MCF 10A (cell line): Measurements from ENCODE around the gene AR. TPM values are rescaled to one million over a fixed set of nuclear protein-coding genes. Genes with fewer than 3 reads are reported as not detected.

Experiments used
- BruUV-seq: library from RNA; stranded (reverse); fragments of 400-500 nt; replicated peaks from 2 replicates; lab custom pipeline; 2021; lab: Mats Ljungman, UMichigan
- CTCF ChIA-PET: fragments of 300-600 bp; sonication (Branson Sonifier 250); formaldehyde crosslinking; extraction: SDS; loops from one replicate; lab custom pipeline; 2021; ENCODE audit warnings: antibody characterized with exemption, inconsistent platforms; lab: Yijun Ruan, JAX
- POLR2A ChIA-PET: fragments of 300-600, 350-650 bp; sonication (Branson Sonifier 250); formaldehyde crosslinking; extraction: SDS; loops from one replicate; lab custom pipeline; 2020; ENCODE audit warnings: antibody characterized with exemption, inconsistent platforms; lab: Yijun Ruan, JAX
- DNase-seq: peaks from one replicate; pipeline ENCODE4 v3.0.0-alpha.2; 2018; ENCODE audit not compliant: unreplicated experiment
- H3K27ac Mint-ChIP-seq: one replicate; pipeline ENCODE4 v1.8.0; 2022; ENCODE audit warnings: mild to moderate bottlenecking, low read depth, mixed read lengths; ENCODE audit not compliant: unreplicated experiment
- H3K27me3 Mint-ChIP-seq: one replicate; pipeline ENCODE4 v1.8.0; 2022; ENCODE audit warnings: mixed read lengths; ENCODE audit not compliant: insufficient read depth, unreplicated experiment
- H3K36me3 Mint-ChIP-seq: one replicate; pipeline ENCODE4 v1.8.0; 2022; ENCODE audit warnings: mild to moderate bottlenecking, moderate library complexity, mixed read lengths; ENCODE audit not compliant: insufficient read depth, unreplicated experiment
- H3K4me1 Mint-ChIP-seq: one replicate; pipeline ENCODE4 v1.8.0; 2022; ENCODE audit warnings: mixed read lengths; ENCODE audit not compliant: insufficient read depth, unreplicated experiment
- H3K4me3 Mint-ChIP-seq: one replicate; pipeline ENCODE4 v1.8.0; 2022; ENCODE audit warnings: mild to moderate bottlenecking, moderate library complexity, mixed read lengths; ENCODE audit not compliant: unreplicated experiment
- H3K9me3 Mint-ChIP-seq: one replicate; pipeline ENCODE4 v1.8.0; 2022; ENCODE audit warnings: mixed read lengths; ENCODE audit not compliant: unreplicated experiment
- intact Hi-C: fragments of 100-400 bp; cut with micrococcal nuclease; formaldehyde crosslinking; loops from 2 replicates; pipeline ENCODE4 v1.14.1; 2022
- total RNA-seq: library from RNA; stranded (reverse); gene quantifications from 2 replicates; pipeline ENCODE4 v1.2.3, GENCODE V29; 2022
- TF ChIP-seq, protein P1 (sequence below): fragments of 200-600 bp; IDR thresholded peaks from one replicate; pipeline ENCODE4 v1.8.0; 2022; ENCODE audit warnings: antibody characterized with exemption, mild to moderate bottlenecking; ENCODE audit not compliant: unreplicated experiment

AR gene
- total RNA-seq, 1 experiment from 2014 or later = not detected

DNA sequence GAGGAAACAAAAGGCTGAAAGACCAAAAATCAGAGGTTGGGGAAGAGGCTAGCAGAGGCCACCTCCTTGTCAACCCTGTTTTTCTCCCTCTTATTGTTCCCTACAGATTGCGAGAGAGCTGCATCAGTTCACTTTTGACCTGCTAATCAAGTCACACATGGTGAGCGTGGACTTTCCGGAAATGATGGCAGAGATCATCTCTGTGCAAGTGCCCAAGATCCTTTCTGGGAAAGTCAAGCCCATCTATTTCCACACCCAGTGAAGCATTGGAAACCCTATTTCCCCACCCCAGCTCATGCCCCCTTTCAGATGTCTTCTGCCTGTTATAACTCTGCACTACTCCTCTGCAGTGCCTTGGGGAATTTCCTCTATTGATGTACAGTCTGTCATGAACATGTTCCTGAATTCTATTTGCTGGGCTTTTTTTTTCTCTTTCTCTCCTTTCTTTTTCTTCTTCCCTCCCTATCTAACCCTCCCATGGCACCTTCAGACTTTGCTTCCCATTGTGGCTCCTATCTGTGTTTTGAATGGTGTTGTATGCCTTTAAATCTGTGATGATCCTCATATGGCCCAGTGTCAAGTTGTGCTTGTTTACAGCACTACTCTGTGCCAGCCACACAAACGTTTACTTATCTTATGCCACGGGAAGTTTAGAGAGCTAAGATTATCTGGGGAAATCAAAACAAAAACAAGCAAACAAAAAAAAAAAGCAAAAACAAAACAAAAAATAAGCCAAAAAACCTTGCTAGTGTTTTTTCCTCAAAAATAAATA, 179.9 kb downstream of the AR start:
- no peak overlapping the region for H3K27ac Mint-ChIP-seq
- TF ChIP-seq, protein P1, sequence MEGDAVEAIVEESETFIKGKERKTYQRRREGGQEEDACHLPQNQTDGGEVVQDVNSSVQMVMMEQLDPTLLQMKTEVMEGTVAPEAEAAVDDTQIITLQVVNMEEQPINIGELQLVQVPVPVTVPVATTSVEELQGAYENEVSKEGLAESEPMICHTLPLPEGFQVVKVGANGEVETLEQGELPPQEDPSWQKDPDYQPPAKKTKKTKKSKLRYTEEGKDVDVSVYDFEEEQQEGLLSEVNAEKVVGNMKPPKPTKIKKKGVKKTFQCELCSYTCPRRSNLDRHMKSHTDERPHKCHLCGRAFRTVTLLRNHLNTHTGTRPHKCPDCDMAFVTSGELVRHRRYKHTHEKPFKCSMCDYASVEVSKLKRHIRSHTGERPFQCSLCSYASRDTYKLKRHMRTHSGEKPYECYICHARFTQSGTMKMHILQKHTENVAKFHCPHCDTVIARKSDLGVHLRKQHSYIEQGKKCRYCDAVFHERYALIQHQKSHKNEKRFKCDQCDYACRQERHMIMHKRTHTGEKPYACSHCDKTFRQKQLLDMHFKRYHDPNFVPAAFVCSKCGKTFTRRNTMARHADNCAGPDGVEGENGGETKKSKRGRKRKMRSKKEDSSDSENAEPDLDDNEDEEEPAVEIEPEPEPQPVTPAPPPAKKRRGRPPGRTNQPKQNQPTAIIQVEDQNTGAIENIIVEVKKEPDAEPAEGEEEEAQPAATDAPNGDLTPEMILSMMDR = no peak
- H3K4me3 Mint-ChIP-seq = no peak overlapping the region
- H3K36me3 Mint-ChIP-seq = peaks cover 7% of the 10 kb centered on the region
- CTCF ChIA-PET = interaction anchor here (0.6 kb wide), 2 partner anchors 45 to 122 kb away, joined by 3 to 4 read pairs; no protein-coding TSS in a partner anchor
- no peak for DNase-seq
- H3K27me3 Mint-ChIP-seq = no peaks in the 10 kb centered on the region
- H3K9me3 Mint-ChIP-seq = peaks cover 26% of the 10 kb centered on the region
- POLR2A ChIA-PET = no interaction called here
- no peaks in the 10 kb centered on the region for H3K4me1 Mint-ChIP-seq
- BruUV-seq = no TSS peak
- intact Hi-C loops = loop anchor here (10.0 kb wide), 1 partner anchor 169 kb away; no protein-coding TSS in a partner anchor

GRCh38 chrX:67724359-67725110, 180.7 kb downstream of the AR start:
- H3K27ac Mint-ChIP-seq = no peak overlapping the region
- ChIA-PET CTCF (interaction anchor here (0.6 to 0.7 kb wide), 2 partner anchors 123 to 260 kb away, joined by 3 to 4 read pairs; no protein-coding TSS in a partner anchor), POLR2A (no interaction called here)
- no peak for DNase-seq
- peaks cover 7% of the 10 kb centered on the region for H3K36me3 Mint-ChIP-seq
- peaks cover 20% of the 10 kb centered on the region for H3K9me3 Mint-ChIP-seq
- intact Hi-C loops = loop anchor here (10.0 kb wide), 1 partner anchor 170 kb away; no protein-coding TSS in a partner anchor
- BruUV-seq = no TSS peak
- TF ChIP-seq, protein P1 = no peak
- no peak overlapping the region for H3K4me3 Mint-ChIP-seq
- H3K4me1 Mint-ChIP-seq = no peaks in the 10 kb centered on the region
- H3K27me3 Mint-ChIP-seq = no peaks in the 10 kb centered on the region

DNA sequence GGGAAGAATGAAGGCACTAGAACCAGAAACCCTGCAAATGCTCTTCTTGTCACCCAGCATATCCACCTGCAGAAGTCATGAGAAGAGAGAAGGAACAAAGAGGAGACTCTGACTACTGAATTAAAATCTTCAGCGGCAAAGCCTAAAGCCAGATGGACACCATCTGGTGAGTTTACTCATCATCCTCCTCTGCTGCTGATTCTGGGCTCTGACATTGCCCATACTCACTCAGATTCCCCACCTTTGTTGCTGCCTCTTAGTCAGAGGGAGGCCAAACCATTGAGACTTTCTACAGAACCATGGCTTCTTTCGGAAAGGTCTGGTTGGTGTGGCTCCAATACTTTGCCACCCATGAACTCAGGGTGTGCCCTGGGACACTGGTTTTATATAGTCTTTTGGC, 181.7 kb downstream of the AR start:
- Mint-ChIP-seq H3K4me1 (no peaks in the 10 kb centered on the region), H3K9me3 (peaks cover 11% of the 10 kb centered on the region), H3K36me3 (peaks cover 7% of the 10 kb centered on the region), H3K27ac (no peak overlapping the region), H3K4me3 (no peak overlapping the region), H3K27me3 (no peaks in the 10 kb centered on the region)
- ChIA-PET POLR2A (no interaction called here), CTCF (interaction anchor here (1.2 kb wide), 1 partner anchor 170 kb away, joined by 3 read pairs; no protein-coding TSS in a partner anchor)
- TF ChIP-seq, protein P1 = no peak
- DNase-seq = no peak
- intact Hi-C loops = loop anchor here (10.0 kb wide), 1 partner anchor 171 kb away; no protein-coding TSS in a partner anchor
- no TSS peak for BruUV-seq

DNA sequence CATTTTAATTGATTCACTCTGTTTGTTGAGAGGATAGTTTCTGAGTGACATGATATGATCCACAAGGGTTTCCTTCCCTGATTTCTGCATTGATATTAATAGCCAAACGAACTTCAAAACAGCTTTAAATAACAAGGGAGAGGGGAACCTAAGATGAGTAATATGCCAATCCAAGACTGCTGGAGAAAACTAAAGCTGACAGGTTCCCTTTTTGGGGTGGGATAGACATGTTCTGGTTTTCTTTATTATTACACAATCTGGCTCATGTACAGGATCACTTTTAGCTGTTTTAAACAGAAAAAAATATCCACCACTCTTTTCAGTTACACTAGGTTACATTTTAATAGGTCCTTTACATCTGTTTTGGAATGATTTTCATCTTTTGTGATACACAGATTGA, 182.2 kb downstream of the AR start:
- DNase-seq = no peak
- H3K4me1 Mint-ChIP-seq = no peaks in the 10 kb centered on the region
- H3K4me3 Mint-ChIP-seq = no peak overlapping the region
- no peak overlapping the region for H3K27ac Mint-ChIP-seq
- TF ChIP-seq, protein P1 = no peak
- POLR2A ChIA-PET = no interaction called here
- intact Hi-C loops = loop anchor here (10.0 kb wide), 1 partner anchor 171 kb away; no protein-coding TSS in a partner anchor
- no peaks in the 10 kb centered on the region for H3K27me3 Mint-ChIP-seq
- H3K9me3 Mint-ChIP-seq = peaks cover 7% of the 10 kb centered on the region
- peaks cover 7% of the 10 kb centered on the region for H3K36me3 Mint-ChIP-seq
- no TSS peak for BruUV-seq
- CTCF ChIA-PET = interaction anchor here (1.2 kb wide), 1 partner anchor 170 kb away, joined by 3 read pairs; no protein-coding TSS in a partner anchor
